Natural killer cell (primary cell): ENCODE data around the gene SHROOM3. TPM values are rescaled to one million over a fixed set of nuclear protein-coding genes. Genes with fewer than 3 reads are reported as not detected.

Experiments used
- ATAC-seq, 3 donors: fragments of 150-1000 bp in 2 of 3; fragments of 200-7000 bp in 1 of 3; cut with Tn5 transposase; 1 replicate in 1 of 3; 2 replicates in 2 of 3; pipeline ENCODE4 v1.10.0; 2021; ENCODE audit warnings: mild to moderate bottlenecking in 2 of 3, moderate library complexity in 2 of 3
- DNase-seq, 2 donors: peaks; one replicate each; pipeline versions ENCODE4 v3.0.0 to v3.0.0-alpha.2; 2013 to 2021; ENCODE audit warnings: mixed read lengths in 1 of 2
- H3K27ac ChIP-seq: one replicate; pipeline ENCODE4 v1.5.1; 2013; ENCODE audit warnings: mild to moderate bottlenecking, low read length
- H3K27me3 ChIP-seq: one replicate; pipeline ENCODE4 v1.6.1; 2013; ENCODE audit warnings: low read length; ENCODE audit not compliant: control insufficient read depth, insufficient read depth
- H3K36me3 ChIP-seq: one replicate; pipeline ENCODE4 v1.6.1; 2013; ENCODE audit warnings: low read length; ENCODE audit not compliant: control insufficient read depth, insufficient read depth
- H3K4me1 ChIP-seq: one replicate; pipeline ENCODE4 v1.6.1; 2013; ENCODE audit warnings: low read length; ENCODE audit not compliant: control insufficient read depth, insufficient read depth
- H3K4me3 ChIP-seq: one replicate; pipeline ENCODE4 v1.5.1; 2013; ENCODE audit warnings: low read length
- H3K9me3 ChIP-seq: one replicate; pipeline ENCODE4 v1.6.1; 2013; ENCODE audit warnings: low read length; ENCODE audit not compliant: control insufficient read depth, insufficient read depth
- H3K27ac Mint-ChIP-seq, 2 donors: one replicate each; pipeline ENCODE4 v1.8.0; 2022; ENCODE audit warnings: mild to moderate bottlenecking in 2 of 2, mixed read lengths in 2 of 2, moderate library complexity in 1 of 2
- H3K27me3 Mint-ChIP-seq, 2 donors: one replicate each; pipeline ENCODE4 v1.8.0; 2022; ENCODE audit warnings: low read depth in 2 of 2, mixed read lengths in 2 of 2
- H3K36me3 Mint-ChIP-seq: one replicate; pipeline ENCODE4 v1.8.0; 2022; ENCODE audit warnings: mixed read lengths
- H3K4me1 Mint-ChIP-seq, 2 donors: one replicate each; pipeline ENCODE4 v1.8.0; 2022; ENCODE audit warnings: mixed read lengths in 2 of 2
- H3K4me3 Mint-ChIP-seq: one replicate; pipeline ENCODE4 v1.8.0; 2022; ENCODE audit warnings: mild to moderate bottlenecking, moderate library complexity, mixed read lengths
- H3K9me3 Mint-ChIP-seq, 2 donors: one replicate each; pipeline ENCODE4 v1.8.0; 2022; ENCODE audit warnings: mixed read lengths in 2 of 2
- CTCF ChIP-seq: fragments of 200-600 bp; IDR thresholded peaks from one replicate; pipeline ENCODE4 v1.8.0; 2022; ENCODE audit warnings: antibody characterized with exemption
- WGBS: methylation state at CpG from one replicate; pipeline ENCODE4 v1.1.7; 2013; ENCODE audit warnings: missing lambda C conversion rate; ENCODE audit not compliant: insufficient coverage; 5-methylcytosine and 5-hydroxymethylcytosine counted together
- intact Hi-C: fragments of 100-400 bp; cut with micrococcal nuclease; formaldehyde crosslinking; loops from one replicate; pipeline ENCODE4 v1.14.2; 2022
- total RNA-seq, 4 donors: library from RNA; stranded (reverse); fragments of 120-200 nt in 1 of 4; gene quantifications; one replicate each; pipeline versions ENCODE4 v1.2.3 to v1.2.4, GENCODE V29; 2013 to 2022

SHROOM3 gene
- total RNA-seq, 3 donors from 2014 or later (not counting 1 experiment from before 2014, with no cell fraction given): 0.63 TPM; not detected in 2

- no peaks in the 10 kb centered on the region for H3K9me3 Mint-ChIP-seq
- Histone ChIP-seq H3K4me1 (no peaks in the 10 kb centered on the region), H3K27ac (no peak overlapping the region), H3K36me3 (no peaks in the 10 kb centered on the region), H3K4me3 (no peak overlapping the region), H3K9me3 (no peaks in the 10 kb centered on the region), H3K27me3 (no peaks in the 10 kb centered on the region)
- no peak for DNase-seq
- peaks cover 8% of the 10 kb centered on the region for H3K36me3 Mint-ChIP-seq
- no peak for TF ChIP-seq CTCF
- H3K4me1 Mint-ChIP-seq: no peaks in the 10 kb centered on the region
- 99% methylated on average over 5 of the region's 7 CpGs for WGBS
- H3K27ac Mint-ChIP-seq: no peak overlapping the region
- no peak overlapping the region for H3K4me3 Mint-ChIP-seq
- no peak for ATAC-seq
- intact Hi-C loops: no loop called here
- H3K27me3 Mint-ChIP-seq: peaks cover 0 to 4% of the 10 kb centered on the region in 2 donors
Measured at GRCh38 chr4:76513482-76513881, 78.5 kb downstream of the SHROOM3 start.

GRCh38 chr4:76514087-76514486, 79.1 kb downstream of the SHROOM3 start:
- DNase-seq (no peak), ATAC-seq (no peak)
- Mint-ChIP-seq H3K27ac (no peak overlapping the region), H3K27me3 (peaks cover 0 to 5% of the 10 kb centered on the region in 2 donors), H3K4me3 (no peak overlapping the region), H3K36me3 (peaks cover 8% of the 10 kb centered on the region), H3K9me3 (no peaks in the 10 kb centered on the region), H3K4me1 (no peaks in the 10 kb centered on the region)
- intact Hi-C loops: no loop called here
- Histone ChIP-seq H3K9me3 (no peaks in the 10 kb centered on the region), H3K27ac (no peak overlapping the region), H3K4me3 (no peak overlapping the region), H3K27me3 (no peaks in the 10 kb centered on the region), H3K4me1 (no peaks in the 10 kb centered on the region), H3K36me3 (no peaks in the 10 kb centered on the region)
- no peak for TF ChIP-seq CTCF

GRCh38 chr4:76515975-76516843, 81.2 kb downstream of the SHROOM3 start:
- peaks cover 0 to 5% of the 10 kb centered on the region in 2 donors for H3K27me3 Mint-ChIP-seq
- H3K9me3 Mint-ChIP-seq: no peaks in the 10 kb centered on the region
- 40% methylated on average over 1 of the region's 2 CpGs for WGBS
- Histone ChIP-seq H3K9me3 (no peaks in the 10 kb centered on the region), H3K27ac (no peak overlapping the region), H3K4me3 (no peak overlapping the region), H3K27me3 (no peaks in the 10 kb centered on the region), H3K4me1 (no peaks in the 10 kb centered on the region), H3K36me3 (no peaks in the 10 kb centered on the region)
- H3K4me3 Mint-ChIP-seq: no peak overlapping the region
- ATAC-seq (no peak), DNase-seq (no peak)
- peaks cover 8% of the 10 kb centered on the region for H3K36me3 Mint-ChIP-seq
- intact Hi-C loops: no loop called here
- no peak for TF ChIP-seq CTCF
- H3K4me1 Mint-ChIP-seq: no peaks in the 10 kb centered on the region
- H3K27ac Mint-ChIP-seq: no peak overlapping the region

- no peaks in the 10 kb centered on the region for H3K27me3 ChIP-seq
- no peak overlapping the region for H3K27ac Mint-ChIP-seq
- H3K27me3 Mint-ChIP-seq: peaks cover 0 to 5% of the 10 kb centered on the region in 2 donors
- no peaks in the 10 kb centered on the region for H3K4me1 ChIP-seq
- DNase-seq (no peak), ATAC-seq (no peak)
- H3K4me3 Mint-ChIP-seq: no peak overlapping the region
- no peaks in the 10 kb centered on the region for H3K9me3 Mint-ChIP-seq
- H3K36me3 ChIP-seq: no peaks in the 10 kb centered on the region
- no peak overlapping the region for H3K27ac ChIP-seq
- intact Hi-C loops: no loop called here
- no peak for TF ChIP-seq CTCF
- WGBS: no CpG with 5 or more reads among the region's 1 CpG
- H3K9me3 ChIP-seq: no peaks in the 10 kb centered on the region
- no peak overlapping the region for H3K4me3 ChIP-seq
- peaks cover 7% of the 10 kb centered on the region for H3K36me3 Mint-ChIP-seq
- H3K4me1 Mint-ChIP-seq: no peaks in the 10 kb centered on the region
Measured at GRCh38 chr4:76518241-76518640, 83.2 kb downstream of the SHROOM3 start.
